Erythroblast (primary cell): Measurements from ENCODE around the gene NT5DC1.

ENCODE experiments used
- GATA1 ChIP-seq: IDR thresholded peaks from 2 replicates; pipeline ENCODE4 v1.6.1; 2011; ENCODE audit warnings: low read depth, mild to moderate bottlenecking, control low read depth, low read length, moderate library complexity
- POLR2A ChIP-seq: IDR thresholded peaks from 2 replicates; pipeline ENCODE4 v1.6.1; 2011; ENCODE audit warnings: mild to moderate bottlenecking, low read length

DNA sequence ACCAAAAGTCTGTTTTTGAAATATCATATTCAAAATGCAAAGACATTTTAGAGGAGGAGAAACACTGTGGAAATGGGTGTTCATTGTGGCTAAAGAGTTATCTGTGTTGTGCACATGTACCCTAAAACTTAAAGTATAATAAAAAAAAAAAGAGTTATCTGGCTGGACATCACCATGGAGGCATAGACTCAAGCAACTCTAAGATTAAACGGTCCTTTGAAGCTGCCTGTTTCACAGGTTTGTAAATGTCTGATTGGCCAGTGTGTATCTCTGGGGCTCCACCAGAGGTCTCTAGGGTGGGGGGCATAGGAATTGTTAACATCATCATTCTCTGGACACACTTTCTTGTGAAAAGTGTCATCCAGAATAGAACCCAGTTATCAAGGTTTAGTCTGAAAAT lies 114.0 kb downstream of the NT5DC1 start:
- no peak for TF ChIP-seq POLR2A
- TF ChIP-seq GATA1, result no peak
